Activated naive CD4-positive, alpha-beta T cell treated with anti-CD3 and anti-CD28 coated beads for 36 hours (primary cell): ENCODE results near the gene GPR176. TPM values are rescaled to one million over a fixed set of nuclear protein-coding genes. Genes with fewer than 3 reads are reported as not detected.
A peak's percentile ranks its signal among the peaks of the same experiment; 100 is the strongest.

Experiments used
- CTCF ChIA-PET: fragments of 350-600 bp; sonication (Branson Sonifier 250); formaldehyde crosslinking; loops from one replicate; lab custom pipeline; 2021; ENCODE audit warnings: antibody characterized with exemption; lab: Charles Lee
- DNase-seq: peaks from one replicate; pipeline ENCODE4 v3.0.0-alpha.2; 2020
- H3K27ac Mint-ChIP-seq: one replicate; pipeline ENCODE4 v1.8.0; 2021; ENCODE audit warnings: mild to moderate bottlenecking, mixed read lengths
- H3K27me3 Mint-ChIP-seq: one replicate; pipeline ENCODE4 v1.8.0; 2021; ENCODE audit warnings: low read depth, mixed read lengths
- H3K36me3 Mint-ChIP-seq: one replicate; pipeline ENCODE4 v1.8.0; 2021; ENCODE audit warnings: low read depth, mixed read lengths
- H3K4me1 Mint-ChIP-seq: one replicate; pipeline ENCODE4 v1.8.0; 2021; ENCODE audit warnings: low read depth, mixed read lengths
- H3K4me3 Mint-ChIP-seq: one replicate; pipeline ENCODE4 v1.8.0; 2021; ENCODE audit warnings: mild to moderate bottlenecking, moderate library complexity, mixed read lengths
- H3K9me3 Mint-ChIP-seq: one replicate; pipeline ENCODE4 v1.8.0; 2021; ENCODE audit warnings: mixed read lengths
- intact Hi-C: fragments of 100-400 bp; cut with micrococcal nuclease; formaldehyde crosslinking; loops from one replicate; pipeline ENCODE4 v1.15.1; 2023
- total RNA-seq, 2 experiments: library from RNA; stranded (reverse); gene quantifications; one replicate each; pipeline ENCODE4 v1.2.3, GENCODE V29; 2021

Gene GPR176
- total RNA-seq, 2 experiments from 2014 or later: 0.17 to 0.24 TPM

GRCh38 chr15:39931615-39932014, 11.5 kb upstream of the GPR176 start:
- CTCF ChIA-PET: interaction anchor here (0.7 to 1.7 kb wide), 2 partner anchors 44 to 230 kb away, joined by 3 to 4 read pairs; no protein-coding TSS in a partner anchor
- intact Hi-C loops: loop anchor here (5.0 kb wide), 2 partner anchors 176 to 391 kb away; partner anchors contain the start of genes BMF and INAFM2
- DNase-seq: no peak
- H3K36me3 Mint-ChIP-seq: peaks cover 3% of the 10 kb centered on the region
- H3K4me1 Mint-ChIP-seq: peaks cover 24% of the 10 kb centered on the region
- H3K27ac Mint-ChIP-seq: no peak overlapping the region
- H3K4me3 Mint-ChIP-seq: no peak overlapping the region
- no peaks in the 10 kb centered on the region for H3K27me3 Mint-ChIP-seq
- H3K9me3 Mint-ChIP-seq: no peaks in the 10 kb centered on the region

GRCh38 chr15:39926526-39926925, 6.5 kb upstream of the GPR176 start:
- no peak for DNase-seq
- intact Hi-C loops: no loop called here
- H3K4me3 Mint-ChIP-seq: no peak overlapping the region
- CTCF ChIA-PET: interaction anchor here (1.2 kb wide), 1 partner anchor 9 kb away, joined by 4 read pairs; no protein-coding TSS in a partner anchor
- H3K4me1 Mint-ChIP-seq: peaks cover 10% of the 10 kb centered on the region
- no peak overlapping the region for H3K27ac Mint-ChIP-seq
- no peaks in the 10 kb centered on the region for H3K27me3 Mint-ChIP-seq
- H3K9me3 Mint-ChIP-seq: no peaks in the 10 kb centered on the region
- H3K36me3 Mint-ChIP-seq: no peaks in the 10 kb centered on the region

GRCh38 chr15:39925112-39925842, 5.2 kb upstream of the GPR176 start:
- no peaks in the 10 kb centered on the region for H3K27me3 Mint-ChIP-seq
- peak overlapping the region; percentile 13 for H3K27ac Mint-ChIP-seq
- H3K4me1 Mint-ChIP-seq: peaks cover 15% of the 10 kb centered on the region
- no peak overlapping the region for H3K4me3 Mint-ChIP-seq
- CTCF ChIA-PET: interaction anchor here (1.2 kb wide), 1 partner anchor 10 kb away, joined by 4 read pairs; no protein-coding TSS in a partner anchor
- intact Hi-C loops: no loop called here
- DNase-seq: peak; percentile 43
- no peaks in the 10 kb centered on the region for H3K9me3 Mint-ChIP-seq
- no peaks in the 10 kb centered on the region for H3K36me3 Mint-ChIP-seq

GRCh38 chr15:39924437-39924836, 4.4 kb upstream of the GPR176 start:
- no peaks in the 10 kb centered on the region for H3K36me3 Mint-ChIP-seq
- no peak overlapping the region for H3K4me3 Mint-ChIP-seq
- intact Hi-C loops: loop anchor here (5.0 kb wide), 1 partner anchor 238 kb away; the partner anchor contains the start of gene BUB1B
- CTCF ChIA-PET: interaction anchor here (0.9 kb wide), 1 partner anchor 49 kb away, joined by 4 read pairs; no protein-coding TSS in a partner anchor
- peak; percentile 12 for DNase-seq
- no peaks in the 10 kb centered on the region for H3K9me3 Mint-ChIP-seq
- peaks cover 16% of the 10 kb centered on the region for H3K4me1 Mint-ChIP-seq
- H3K27me3 Mint-ChIP-seq: peaks cover under 1% of the 10 kb centered on the region
- H3K27ac Mint-ChIP-seq: no peak overlapping the region

GRCh38 chr15:39922462-39923092, 2.5 kb upstream of the GPR176 start:
- no peaks in the 10 kb centered on the region for H3K36me3 Mint-ChIP-seq
- H3K4me3 Mint-ChIP-seq: no peak overlapping the region
- peaks cover 20% of the 10 kb centered on the region for H3K4me1 Mint-ChIP-seq
- intact Hi-C loops: loop anchor here (5.0 kb wide), 1 partner anchor 240 kb away; the partner anchor contains the start of gene BUB1B
- CTCF ChIA-PET: interaction anchor here (0.5 to 0.8 kb wide), 4 partner anchors 11 to 279 kb away, joined by 3 to 5 read pairs (median 3); no protein-coding TSS in a partner anchor
- DNase-seq: no peak
- H3K27ac Mint-ChIP-seq: no peak overlapping the region
- H3K9me3 Mint-ChIP-seq: no peaks in the 10 kb centered on the region
- H3K27me3 Mint-ChIP-seq: peaks cover 17% of the 10 kb centered on the region

GRCh38 chr15:39921274-39921638, 1.2 kb upstream of the GPR176 start:
- Mint-ChIP-seq H3K27ac (peak overlapping the region; percentile 65), H3K4me3 (peak overlapping the region; percentile 84), H3K36me3 (no peaks in the 10 kb centered on the region), H3K27me3 (peaks cover 20% of the 10 kb centered on the region), H3K4me1 (peaks cover 20% of the 10 kb centered on the region), H3K9me3 (no peaks in the 10 kb centered on the region)
- intact Hi-C loops: loop anchor here (1.0 to 5.0 kb wide), 3 partner anchors 13 to 241 kb away; partner anchors contain the start of genes BUB1B, EIF2AK4 and FSIP1
- DNase-seq: no peak
- CTCF ChIA-PET: no interaction called here

- peak overlapping the region; percentile 84 for H3K4me3 Mint-ChIP-seq
- peaks cover 20% of the 10 kb centered on the region for H3K27me3 Mint-ChIP-seq
- CTCF ChIA-PET: no interaction called here
- peaks cover 17% of the 10 kb centered on the region for H3K4me1 Mint-ChIP-seq
- intact Hi-C loops: loop anchor here (1.0 to 5.0 kb wide), 3 partner anchors 14 to 242 kb away; partner anchors contain the start of genes BUB1B, EIF2AK4 and FSIP1
- peak; percentile 87 for DNase-seq
- H3K36me3 Mint-ChIP-seq: no peaks in the 10 kb centered on the region
- no peaks in the 10 kb centered on the region for H3K9me3 Mint-ChIP-seq
- peak overlapping the region; percentile 65 for H3K27ac Mint-ChIP-seq
These were observed 626 bp upstream of the GPR176 start for GRCh38 chr15:39920510-39921273.

GRCh38 chr15:39919411-39919747, 687 bp downstream of the GPR176 start:
- H3K4me1 Mint-ChIP-seq: peaks cover 10% of the 10 kb centered on the region
- no peak overlapping the region for H3K27ac Mint-ChIP-seq
- DNase-seq: no peak
- no peaks in the 10 kb centered on the region for H3K9me3 Mint-ChIP-seq
- intact Hi-C loops: no loop called here
- H3K27me3 Mint-ChIP-seq: peaks cover 20% of the 10 kb centered on the region
- CTCF ChIA-PET: interaction anchor here (1.0 kb wide), 1 partner anchor 32 kb away, joined by 3 read pairs; no protein-coding TSS in a partner anchor
- no peaks in the 10 kb centered on the region for H3K36me3 Mint-ChIP-seq
- H3K4me3 Mint-ChIP-seq: peak overlapping the region; percentile 51

- H3K4me3 Mint-ChIP-seq: peak overlapping the region; percentile 30
- intact Hi-C loops: no loop called here
- H3K36me3 Mint-ChIP-seq: no peaks in the 10 kb centered on the region
- H3K27ac Mint-ChIP-seq: no peak overlapping the region
- DNase-seq: no peak
- H3K9me3 Mint-ChIP-seq: no peaks in the 10 kb centered on the region
- peaks cover 20% of the 10 kb centered on the region for H3K27me3 Mint-ChIP-seq
- CTCF ChIA-PET: interaction anchor here (1.0 kb wide), 1 partner anchor 31 kb away, joined by 3 read pairs; no protein-coding TSS in a partner anchor
- peaks cover 10% of the 10 kb centered on the region for H3K4me1 Mint-ChIP-seq
These were observed 1.2 kb downstream of the GPR176 start for GRCh38 chr15:39918688-39919385.

GRCh38 chr15:39914977-39915376, 5.1 kb downstream of the GPR176 start:
- CTCF ChIA-PET: no interaction called here
- Mint-ChIP-seq H3K36me3 (no peaks in the 10 kb centered on the region), H3K27me3 (peaks cover 20% of the 10 kb centered on the region), H3K4me3 (no peak overlapping the region), H3K9me3 (no peaks in the 10 kb centered on the region), H3K27ac (no peak overlapping the region), H3K4me1 (peaks cover 5% of the 10 kb centered on the region)
- DNase-seq: no peak
- intact Hi-C loops: no loop called here

- CTCF ChIA-PET: interaction anchor here (1.3 kb wide), 1 partner anchor 21 kb away, joined by 4 read pairs; no protein-coding TSS in a partner anchor
- Mint-ChIP-seq H3K36me3 (no peaks in the 10 kb centered on the region), H3K4me3 (no peak overlapping the region), H3K4me1 (no peaks in the 10 kb centered on the region), H3K27ac (no peak overlapping the region), H3K9me3 (no peaks in the 10 kb centered on the region), H3K27me3 (peaks cover 2% of the 10 kb centered on the region)
- intact Hi-C loops: no loop called here
- DNase-seq: no peak
These were observed 11.1 kb downstream of the GPR176 start for GRCh38 chr15:39909007-39909406.
